Right lobe of liver (tissue), 6 donors: ENCODE measurements around the gene PSMD14. TPM values are rescaled to one million over a fixed set of nuclear protein-coding genes. Genes with fewer than 3 reads are reported as not detected.
A peak's percentile ranks its signal among the peaks of the same experiment; 100 is the strongest.

Experiments used
- ATAC-seq, 4 donors: fragments of 200-7000 bp; cut with Tn5 transposase; one replicate each; pipeline ENCODE4 v1.9.1; 2020; ENCODE audit warnings: mild to moderate bottlenecking in 4 of 4, moderate library complexity in 4 of 4
- DNase-seq, 3 donors: peaks; one replicate each; pipeline ENCODE4 v3.0.0-alpha.2; 2020
- H3K27ac ChIP-seq, 3 donors: fragments of 200-600 bp; one replicate each; pipeline ENCODE4 v1.8.0; 2022
- H3K27me3 ChIP-seq, 2 donors: fragments of 200-600 bp; one replicate each; pipeline ENCODE4 v1.8.0; 2022
- H3K36me3 ChIP-seq, 4 donors: fragments of 200-600 bp; sonication (generic) in 1 of 4; one replicate each; pipeline versions ENCODE4 v1.5.1 to v1.8.0; 2017 to 2022; ENCODE audit warnings: control low read depth in 1 of 4
- H3K4me1 ChIP-seq, 4 donors: fragments of 200-600 bp; sonication (generic) in 1 of 4; one replicate each; pipeline versions ENCODE4 v1.5.1 to v1.8.0; 2017 to 2022; ENCODE audit warnings: control low read depth in 1 of 4
- H3K4me3 ChIP-seq, 3 donors: fragments of 200-600 bp; one replicate each; pipeline ENCODE4 v1.8.0; 2022
- H3K9me3 ChIP-seq, 4 donors: fragments of 200-600 bp; sonication (generic) in 1 of 4; one replicate each; pipeline versions ENCODE4 v1.5.1 to v1.8.0; 2017 to 2022; ENCODE audit warnings: control low read depth in 1 of 4
- CTCF ChIP-seq, 4 donors: fragments of 200-600 bp in 3 of 4; fragments of 450-650 bp in 1 of 4; IDR thresholded peaks; one replicate each; pipeline versions ENCODE4 v1.5.1 to v1.8.0; 2016 to 2022; ENCODE audit warnings: antibody characterized with exemption in 4 of 4, mild to moderate bottlenecking in 2 of 4
- POLR2A ChIP-seq: fragments of 450-650 bp; IDR thresholded peaks from one replicate; pipeline ENCODE4 v1.6.1; 2017; ENCODE audit warnings: antibody characterized with exemption, mild to moderate bottlenecking
- WGBS: methylation state at CpG from one replicate; pipeline ENCODE4 v1.1.6; 2018; ENCODE audit warnings: low coverage, low lambda C conversion rate; ENCODE audit not compliant: insufficient coverage; ENCODE audit errors: missing lambda C conversion rate; 5-methylcytosine and 5-hydroxymethylcytosine counted together
- intact Hi-C, 2 donors: fragments of 100-400 bp; cut with DNase I; formaldehyde crosslinking; loops; one replicate each; pipeline versions ENCODE4 v1.11.2 to v1.14.1; 2022
- total RNA-seq, 6 experiments: library from RNA; depleted of rRNA in 2 of 6; stranded (reverse); fragments of >200 nt in 2 of 6; fragmentation: NEBNext Ultra II Directional in 3 of 6; extraction: Animal tissue kit (Norgen Biotek cat#: 25700) in 3 of 6; gene quantifications; one replicate each; pipeline versions ENCODE4 v1.1.0 to v1.2.4, GENCODE V29; 2016 to 2023
- donor health status: DM: no; HTN: yes; CAD: no.
- donor health status: DM: no; HTN: no; CAD: no.
- donor health status: DM: no; HTN: no; CAD: no.
- donor health status: DM: no; HTN: yes; CAD: no.
- donor health status: DM: no; HTN: yes; CAD: no.

Gene PSMD14
- total RNA-seq, 6 experiments from 2014 or later = 18.7 to 61.8 (median 24.9) TPM

GRCh38 chr2:161414042-161415033 is 106.1 kb downstream of the PSMD14 start:
- peak in 1 of 3 donors; percentile 45 for DNase-seq
- 18% methylated on average over 8 of the region's 69 CpGs for WGBS

GRCh38 chr2:161415034-161415986 is 107.1 kb downstream of the PSMD14 start:
- Histone ChIP-seq H3K4me3 (peak overlapping the region; percentile 29 to 39 (median 37)), H3K27me3 (peaks cover 3 to 20% of the 10 kb centered on the region in 2 donors), H3K36me3 (no peaks in the 10 kb centered on the region), H3K27ac (no peak overlapping the region), H3K9me3 (no peaks in the 10 kb centered on the region), H3K4me1 (peaks cover 0 to 34% (median 5%) of the 10 kb centered on the region in 4 donors)
- ATAC-seq (peak in 2 of 4 donors; percentile 13 to 21), DNase-seq (no peak)
- no peak for TF ChIP-seq CTCF (IDR thresholded peaks at IDR 0.05)
- 4% methylated on average over 24 of the region's 29 CpGs for WGBS
- intact Hi-C loops = no loop called here

More at GRCh38 chr2:161414042-161415033, 106.1 kb downstream of the PSMD14 start:
- Histone ChIP-seq H3K4me1 (peaks cover 0 to 34% (median 5%) of the 10 kb centered on the region in 4 donors), H3K9me3 (no peaks in the 10 kb centered on the region), H3K36me3 (no peaks in the 10 kb centered on the region), H3K4me3 (peak overlapping the region; percentile 29 to 39 (median 37)), H3K27ac (no peak overlapping the region), H3K27me3 (peaks cover 3 to 17% of the 10 kb centered on the region in 2 donors)
- no peak for TF ChIP-seq CTCF (IDR thresholded peaks at IDR 0.05)
- no peak for TF ChIP-seq POLR2A
- peak; percentile 78 to 82 (median 80) for ATAC-seq
- intact Hi-C loops = no loop called here

DNA sequence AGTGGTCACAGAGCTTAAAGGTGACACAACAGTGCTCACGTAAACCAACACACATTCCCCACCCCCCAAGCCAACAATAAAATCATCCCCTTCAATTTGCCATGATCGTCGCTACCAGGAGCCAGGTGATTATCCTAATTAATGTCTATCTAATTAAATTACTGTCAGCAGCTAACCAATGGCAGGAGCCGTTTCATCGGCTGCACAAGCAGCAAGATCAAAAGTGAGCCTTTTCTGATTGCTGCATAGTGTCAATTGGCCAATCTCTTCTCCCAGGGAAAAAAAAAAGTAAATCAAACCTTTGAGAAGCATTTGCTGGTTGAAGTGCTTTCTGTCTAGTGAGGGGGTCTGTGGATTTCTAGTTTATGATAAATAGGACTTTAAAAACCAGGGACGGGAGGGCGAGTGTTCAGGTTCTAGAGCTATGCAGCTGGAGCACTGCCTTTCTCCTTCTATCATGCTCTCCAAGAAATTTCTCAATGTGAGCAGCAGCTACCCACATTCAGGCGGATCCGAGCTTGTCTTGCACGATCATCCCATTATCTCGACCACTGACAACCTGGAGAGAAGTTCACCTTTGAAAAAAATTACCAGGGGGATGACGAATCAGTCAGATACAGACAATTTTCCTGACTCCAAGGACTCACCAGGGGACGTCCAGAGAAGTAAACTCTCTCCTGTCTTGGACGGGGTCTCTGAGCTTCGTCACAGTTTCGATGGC is 107.9 kb downstream of the PSMD14 start, which contains the start of gene TBR1:
Gene TBR1 (plus strand): TSS at position 311 of the 721 bp plus-strand sequence. CDS start 114 bp downstream, at position 425.
- Histone ChIP-seq H3K27me3 (peaks cover 3 to 20% of the 10 kb centered on the region in 2 donors), H3K4me3 (no peak within 1 kb of the TSS), H3K9me3 (no peaks in the 10 kb centered on the region), H3K4me1 (peaks cover 0 to 34% (median 5%) of the 10 kb centered on the region in 4 donors), H3K36me3 (no peaks in the 10 kb centered on the region), H3K27ac (no peak within 1 kb of the TSS)
- intact Hi-C loops = no loop called here
- 5% methylated on average over 16 of the region's 16 CpGs for WGBS
- DNase-seq (no peak), ATAC-seq (no peak)
- no peak for TF ChIP-seq CTCF (IDR thresholded peaks at IDR 0.05)
- TF ChIP-seq POLR2A = no peak
